Prostate gland (tissue), 2 donors: ENCODE data around the gene C1QTNF9. TPM values are rescaled to one million over a fixed set of nuclear protein-coding genes. Genes with fewer than 3 reads are reported as not detected.

Experiments
- DNase-seq: peaks from one replicate; pipeline ENCODE4 v3.0.0-alpha.2; 2019; ENCODE audit warnings: low spot score
- H3K27ac ChIP-seq, 2 donors: fragments of 200-600 bp; sonication (generic); 2 replicates each; pipeline ENCODE4 v1.5.1; 2017 to 2019
- H3K27me3 ChIP-seq: fragments of 200-600 bp; sonication (generic); replicated peaks from 2 replicates; pipeline ENCODE4 v1.5.1; 2019; ENCODE audit not compliant: insufficient read depth
- H3K36me3 ChIP-seq, 2 donors: fragments of 200-600 bp; sonication (generic); 1 replicate in 1 of 2; 2 replicates in 1 of 2; pipeline versions ENCODE4 v1.5.1 to v1.8.1; 2017 to 2019
- H3K4me1 ChIP-seq: fragments of 200-600 bp; sonication (generic); replicated peaks from 2 replicates; pipeline ENCODE4 v1.5.1; 2019
- H3K4me3 ChIP-seq, 2 donors: fragments of 200-600 bp; sonication (generic); 2 replicates each; pipeline ENCODE4 v1.5.1; 2017 to 2019
- H3K9me3 ChIP-seq: fragments of 200-600 bp; sonication (generic); 2 replicates; pipeline ENCODE4 v1.5.1; 2017
- CTCF ChIP-seq, 4 experiments: fragments of 200-600 bp in 2 of 4; fragments of 450-650 bp in 2 of 4; sonication (generic) in 2 of 4; IDR thresholded peaks; 1 replicate in 3 of 4; 2 replicates in 1 of 4; pipeline ENCODE4 v1.5.1; 2016 to 2019; ENCODE audit warnings: antibody characterized with exemption in 4 of 4, mild to moderate bottlenecking in 2 of 4, moderate library complexity in 2 of 4
- POLR2A ChIP-seq: fragments of 450-650 bp; IDR thresholded peaks from one replicate; pipeline ENCODE4 v1.6.1; 2016; ENCODE audit warnings: antibody characterized with exemption, mild to moderate bottlenecking
- POLR2AphosphoS5 ChIP-seq: sonication (generic); formaldehyde crosslinking; IDR thresholded peaks from one replicate; pipeline ENCODE4 v1.6.1; 2017; ENCODE audit warnings: antibody characterized with exemption
- WGBS: methylation state at CpG from one replicate; pipeline ENCODE4 v1.1.5; 2018; 5-methylcytosine and 5-hydroxymethylcytosine counted together
- intact Hi-C: fragments of 100-400 bp; cut with DNase I; formaldehyde crosslinking; loops from one replicate; pipeline ENCODE4 v1.14.2; 2022
- total RNA-seq, 2 donors: library from RNA; depleted of rRNA; stranded (reverse); fragments of >200 nt; gene quantifications; one replicate each; pipeline ENCODE4 v1.1.0, GENCODE V29; 2016

Gene C1QTNF9
- total RNA-seq, 2 donors from 2014 or later: 0.85 TPM; not detected in 1

GRCh38 chr13:24287748-24288287 lies 21.6 kb upstream of the C1QTNF9 start:
- 93% methylated on average over 8 of the region's 8 CpGs for WGBS
- Histone ChIP-seq H3K9me3 (no peaks in the 10 kb centered on the region), H3K4me3 (no peak overlapping the region), H3K27me3 (no peaks in the 10 kb centered on the region), H3K36me3 (peaks cover 12 to 15% of the 10 kb centered on the region in 2 donors), H3K4me1 (no peaks in the 10 kb centered on the region), H3K27ac (no peak overlapping the region)
- DNase-seq: no peak
- TF ChIP-seq POLR2AphosphoS5: no peak
- no peak for TF ChIP-seq CTCF (IDR thresholded peaks at IDR 0.05)
- no peak for TF ChIP-seq POLR2A
- intact Hi-C loops: no loop called here

- TF ChIP-seq POLR2A (no peak), CTCF (IDR thresholded peaks at IDR 0.05) (no peak), POLR2AphosphoS5 (no peak)
- no peak for DNase-seq
- WGBS: 85% methylated on average over 5 of the region's 5 CpGs
- intact Hi-C loops: no loop called here
- no peaks in the 10 kb centered on the region for H3K9me3 ChIP-seq
- H3K4me1 ChIP-seq: no peaks in the 10 kb centered on the region
- no peaks in the 10 kb centered on the region for H3K27me3 ChIP-seq
- H3K36me3 ChIP-seq: peaks cover 12 to 15% of the 10 kb centered on the region in 2 donors
- no peak overlapping the region for H3K27ac ChIP-seq
- H3K4me3 ChIP-seq: no peak overlapping the region
These were observed 20.5 kb upstream of the C1QTNF9 start for GRCh38 chr13:24288870-24289269.

GRCh38 chr13:24290280-24290932 lies 19.0 kb upstream of the C1QTNF9 start:
- 87% methylated on average over 20 of the region's 20 CpGs for WGBS
- H3K27me3 ChIP-seq: no peaks in the 10 kb centered on the region
- H3K9me3 ChIP-seq: no peaks in the 10 kb centered on the region
- peaks cover 15 to 18% of the 10 kb centered on the region in 2 donors for H3K36me3 ChIP-seq
- intact Hi-C loops: no loop called here
- TF ChIP-seq POLR2A: no peak
- no peak for TF ChIP-seq POLR2AphosphoS5
- TF ChIP-seq CTCF (IDR thresholded peaks at IDR 0.05): no peak
- H3K27ac ChIP-seq: no peak overlapping the region
- no peak for DNase-seq
- H3K4me1 ChIP-seq: no peaks in the 10 kb centered on the region
- no peak overlapping the region for H3K4me3 ChIP-seq

- Histone ChIP-seq H3K4me3 (no peak overlapping the region), H3K4me1 (no peaks in the 10 kb centered on the region), H3K27ac (no peak overlapping the region), H3K9me3 (no peaks in the 10 kb centered on the region), H3K27me3 (no peaks in the 10 kb centered on the region), H3K36me3 (peaks cover 8 to 20% of the 10 kb centered on the region in 2 donors)
- no peak for DNase-seq
- WGBS: 95% methylated on average over 6 of the region's 6 CpGs
- TF ChIP-seq POLR2A (no peak), CTCF (IDR thresholded peaks at IDR 0.05) (no peak), POLR2AphosphoS5 (no peak)
- intact Hi-C loops: no loop called here
These were observed 16.9 kb upstream of the C1QTNF9 start for GRCh38 chr13:24292481-24292880.

GRCh38 chr13:24293746-24294145 lies 15.6 kb upstream of the C1QTNF9 start:
- 93% methylated on average over 10 of the region's 10 CpGs for WGBS
- no peaks in the 10 kb centered on the region for H3K27me3 ChIP-seq
- H3K9me3 ChIP-seq: no peaks in the 10 kb centered on the region
- intact Hi-C loops: no loop called here
- DNase-seq: no peak
- H3K27ac ChIP-seq: no peak overlapping the region
- TF ChIP-seq POLR2A (no peak), POLR2AphosphoS5 (no peak), CTCF (IDR thresholded peaks at IDR 0.05) (no peak)
- H3K4me1 ChIP-seq: no peaks in the 10 kb centered on the region
- H3K4me3 ChIP-seq: no peak overlapping the region
- H3K36me3 ChIP-seq: peaks cover 8 to 32% of the 10 kb centered on the region in 2 donors
